Upper lobe of left lung (tissue), 6 donors: ENCODE measurements around the gene STYXL2. TPM values are rescaled to one million over a fixed set of nuclear protein-coding genes. Genes with fewer than 3 reads are reported as not detected.

Source experiments
- ATAC-seq, 2 donors: fragments of 200-7000 bp; cut with Tn5 transposase; one replicate each; pipeline ENCODE4 v1.9.1; 2022; ENCODE audit warnings: mild to moderate bottlenecking in 2 of 2, moderate library complexity in 2 of 2; ENCODE audit not compliant: low FRiP score in 2 of 2
- DNase-seq, 2 donors: peaks; one replicate each; pipeline ENCODE4 v3.0.0-alpha.2; 2019 to 2020
- H3K27ac ChIP-seq, 4 donors: fragments of 200-600 bp; sonication (generic); one replicate each; pipeline ENCODE4 v1.5.1; 2016 to 2019
- H3K27me3 ChIP-seq, 4 donors: fragments of 200-600 bp; sonication (generic); one replicate each; pipeline ENCODE4 v1.5.1; 2017 to 2019
- H3K36me3 ChIP-seq, 4 donors: fragments of 200-600 bp; sonication (generic); one replicate each; pipeline ENCODE4 v1.5.1; 2016 to 2019
- H3K4me1 ChIP-seq, 4 donors: fragments of 200-600 bp; sonication (generic); one replicate each; pipeline ENCODE4 v1.5.1; 2018 to 2019
- H3K4me3 ChIP-seq, 4 donors: fragments of 200-600 bp; sonication (generic); one replicate each; pipeline ENCODE4 v1.5.1; 2017 to 2019; ENCODE audit warnings: mild to moderate bottlenecking in 2 of 4, moderate library complexity in 1 of 4
- H3K9me3 ChIP-seq, 4 donors: fragments of 200-600 bp; sonication (generic); one replicate each; pipeline ENCODE4 v1.5.1; 2018 to 2019
- EP300 ChIP-seq, 4 donors: sonication (generic); formaldehyde crosslinking; IDR thresholded peaks; one replicate each; pipeline ENCODE4 v1.5.1; 2017; ENCODE audit warnings: antibody characterized with exemption in 4 of 4, control low read depth in 2 of 4
- POLR2A ChIP-seq, 4 donors: fragments of 450-650 bp; IDR thresholded peaks; one replicate each; pipeline ENCODE4 v1.5.1; 2016 to 2017; ENCODE audit warnings: antibody characterized with exemption in 4 of 4, mild to moderate bottlenecking in 2 of 4
- POLR2AphosphoS5 ChIP-seq, 2 donors: sonication (generic); formaldehyde crosslinking; IDR thresholded peaks; one replicate each; pipeline ENCODE4 v1.5.1; 2017; ENCODE audit warnings: antibody characterized with exemption in 2 of 2
- WGBS, 2 donors: methylation state at CpG; one replicate each; pipeline ENCODE4 v1.1.5; 2017 to 2018; 5-methylcytosine and 5-hydroxymethylcytosine counted together
- total RNA-seq, 6 donors: library from RNA; depleted of rRNA in 4 of 6; stranded (reverse); fragments of >200 nt in 4 of 6; gene quantifications; one replicate each; pipeline versions ENCODE4 v1.1.0 to v1.2.1, GENCODE V29; 2016 to 2021
- TF ChIP-seq, protein P1 (sequence below), 6 experiments: fragments of 450-650 bp in 4 of 6; fragments of 200-600 bp in 2 of 6; sonication (generic) in 2 of 6; IDR thresholded peaks; one replicate each; pipeline ENCODE4 v1.5.1; 2016 to 2019; ENCODE audit warnings: antibody characterized with exemption in 6 of 6
- donor health status: DM: no; HTN: no; CAD: no; lungs with moderate emphysema.
- donor health status: DM: no; HTN: yes; CAD: no; lungs with severe emphysema.

Gene STYXL2
- under 1 TPM in 3 of 6 donors, not detected in 3; 0.10 to 0.30 (median 0.23) TPM for total RNA-seq

- no peaks in the 10 kb centered on the region for H3K36me3 ChIP-seq
- 70 to 73% methylated on average over 7 to 8 of the region's 8 CpGs for WGBS, 2 donors
- H3K4me3 ChIP-seq = no peak within 1 kb of the TSS
- no peak within 1 kb of the TSS for H3K27ac ChIP-seq
- ATAC-seq (no peak), DNase-seq (no peak)
- no peaks in the 10 kb centered on the region for H3K9me3 ChIP-seq
- no peak for TF ChIP-seq EP300 (IDR thresholded peaks at IDR 0.05)
- no peaks in the 10 kb centered on the region for H3K27me3 ChIP-seq
- peaks cover 0 to 5% (median 1%) of the 10 kb centered on the region in 4 donors for H3K4me1 ChIP-seq
Observed at GRCh38 chr1:167093846-167094516, at the start of gene STYXL2. Gene STYXL2, plus strand, starts transcription at chr1:167094075. Its CDS starts 775 bp downstream, at chr1:167094850.

DNA sequence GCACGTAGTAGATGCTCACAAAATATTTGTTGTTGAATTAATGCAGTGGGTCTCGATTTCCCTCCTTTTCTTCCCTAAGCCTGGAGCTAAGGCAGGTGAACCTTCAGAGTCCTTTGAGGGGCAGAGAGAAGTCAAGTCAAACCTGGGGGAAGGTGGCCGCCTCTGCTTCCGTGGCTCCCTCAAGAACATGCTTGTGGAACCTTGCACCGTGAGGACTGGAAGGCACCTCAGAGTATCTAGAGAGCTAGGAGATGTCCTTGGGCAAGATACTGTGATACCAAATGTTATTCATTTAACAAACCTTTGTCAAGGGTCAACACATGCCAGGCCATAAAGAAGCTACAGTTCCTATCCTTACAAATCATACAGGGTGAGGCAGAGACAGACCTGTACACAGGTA, 42.0 kb upstream of the STYXL2 start:
- DNase-seq (no peak), ATAC-seq (no peak)
- 93 to 96% methylated on average over 5 of the region's 5 CpGs for WGBS, 2 donors
- Histone ChIP-seq H3K4me1 (no peaks in the 10 kb centered on the region), H3K9me3 (no peaks in the 10 kb centered on the region), H3K27ac (no peak overlapping the region), H3K4me3 (no peak overlapping the region), H3K27me3 (no peaks in the 10 kb centered on the region), H3K36me3 (no peaks in the 10 kb centered on the region)
- TF ChIP-seq POLR2AphosphoS5 (IDR thresholded peaks at IDR 0.05) (no peak), EP300 (IDR thresholded peaks at IDR 0.05) (no peak), POLR2A (IDR thresholded peaks at IDR 0.05) (no peak)
- TF ChIP-seq, protein P1, sequence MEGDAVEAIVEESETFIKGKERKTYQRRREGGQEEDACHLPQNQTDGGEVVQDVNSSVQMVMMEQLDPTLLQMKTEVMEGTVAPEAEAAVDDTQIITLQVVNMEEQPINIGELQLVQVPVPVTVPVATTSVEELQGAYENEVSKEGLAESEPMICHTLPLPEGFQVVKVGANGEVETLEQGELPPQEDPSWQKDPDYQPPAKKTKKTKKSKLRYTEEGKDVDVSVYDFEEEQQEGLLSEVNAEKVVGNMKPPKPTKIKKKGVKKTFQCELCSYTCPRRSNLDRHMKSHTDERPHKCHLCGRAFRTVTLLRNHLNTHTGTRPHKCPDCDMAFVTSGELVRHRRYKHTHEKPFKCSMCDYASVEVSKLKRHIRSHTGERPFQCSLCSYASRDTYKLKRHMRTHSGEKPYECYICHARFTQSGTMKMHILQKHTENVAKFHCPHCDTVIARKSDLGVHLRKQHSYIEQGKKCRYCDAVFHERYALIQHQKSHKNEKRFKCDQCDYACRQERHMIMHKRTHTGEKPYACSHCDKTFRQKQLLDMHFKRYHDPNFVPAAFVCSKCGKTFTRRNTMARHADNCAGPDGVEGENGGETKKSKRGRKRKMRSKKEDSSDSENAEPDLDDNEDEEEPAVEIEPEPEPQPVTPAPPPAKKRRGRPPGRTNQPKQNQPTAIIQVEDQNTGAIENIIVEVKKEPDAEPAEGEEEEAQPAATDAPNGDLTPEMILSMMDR (IDR thresholded peaks at IDR 0.05) = no peak

DNA sequence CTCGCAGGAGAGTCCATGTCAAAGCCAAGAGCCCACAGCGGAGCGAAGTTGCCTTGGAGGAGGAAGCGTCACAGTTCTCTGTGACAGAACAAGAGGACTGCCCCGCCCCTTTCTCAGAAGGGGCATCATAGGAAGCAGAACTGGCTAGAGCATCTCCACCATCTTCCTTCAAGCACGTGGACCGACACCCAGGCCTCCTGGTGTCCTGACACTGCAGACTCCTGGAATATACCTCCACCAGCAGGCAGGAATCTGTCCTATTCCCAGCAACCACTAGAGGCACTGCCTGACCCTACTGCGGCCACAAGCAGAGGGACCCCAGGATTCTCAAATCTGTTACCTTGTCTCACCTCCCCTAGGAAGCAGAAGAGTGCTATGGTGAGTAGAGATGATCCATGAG, 41.5 kb upstream of the STYXL2 start:
- no peaks in the 10 kb centered on the region for H3K27me3 ChIP-seq
- no peaks in the 10 kb centered on the region for H3K9me3 ChIP-seq
- ATAC-seq = no peak
- H3K27ac ChIP-seq = no peak overlapping the region
- no peak overlapping the region for H3K4me3 ChIP-seq
- DNase-seq = no peak
- H3K4me1 ChIP-seq = no peaks in the 10 kb centered on the region
- no peak for TF ChIP-seq POLR2AphosphoS5 (IDR thresholded peaks at IDR 0.05)
- TF ChIP-seq, protein P1 (IDR thresholded peaks at IDR 0.05) = peak in 2 of 6 experiments; percentile 15 to 22
- H3K36me3 ChIP-seq = no peaks in the 10 kb centered on the region
- 81 to 83% methylated on average over 6 to 8 of the region's 8 CpGs for WGBS, 2 donors

- H3K36me3 ChIP-seq = no peaks in the 10 kb centered on the region
- H3K27me3 ChIP-seq = no peaks in the 10 kb centered on the region
- no peak overlapping the region for H3K4me3 ChIP-seq
- ATAC-seq = no peak
- 56% methylated on average over 3 of the region's 3 CpGs; no CpG with 5 or more reads in 1 of the 2 donors for whole genome bisulfite sequencing, 2 donors
- no peaks in the 10 kb centered on the region for H3K9me3 ChIP-seq
- DNase-seq = no peak
- H3K27ac ChIP-seq = no peak overlapping the region
- TF ChIP-seq, protein P1 (IDR thresholded peaks at IDR 0.05) = no peak
- TF ChIP-seq EP300 (IDR thresholded peaks at IDR 0.05) = no peak
- peaks cover 3 to 9% (median 5%) of the 10 kb centered on the region in 4 donors for H3K4me1 ChIP-seq
Observed at GRCh38 chr1:167054531-167054930, 39.3 kb upstream of the STYXL2 start.

DNA sequence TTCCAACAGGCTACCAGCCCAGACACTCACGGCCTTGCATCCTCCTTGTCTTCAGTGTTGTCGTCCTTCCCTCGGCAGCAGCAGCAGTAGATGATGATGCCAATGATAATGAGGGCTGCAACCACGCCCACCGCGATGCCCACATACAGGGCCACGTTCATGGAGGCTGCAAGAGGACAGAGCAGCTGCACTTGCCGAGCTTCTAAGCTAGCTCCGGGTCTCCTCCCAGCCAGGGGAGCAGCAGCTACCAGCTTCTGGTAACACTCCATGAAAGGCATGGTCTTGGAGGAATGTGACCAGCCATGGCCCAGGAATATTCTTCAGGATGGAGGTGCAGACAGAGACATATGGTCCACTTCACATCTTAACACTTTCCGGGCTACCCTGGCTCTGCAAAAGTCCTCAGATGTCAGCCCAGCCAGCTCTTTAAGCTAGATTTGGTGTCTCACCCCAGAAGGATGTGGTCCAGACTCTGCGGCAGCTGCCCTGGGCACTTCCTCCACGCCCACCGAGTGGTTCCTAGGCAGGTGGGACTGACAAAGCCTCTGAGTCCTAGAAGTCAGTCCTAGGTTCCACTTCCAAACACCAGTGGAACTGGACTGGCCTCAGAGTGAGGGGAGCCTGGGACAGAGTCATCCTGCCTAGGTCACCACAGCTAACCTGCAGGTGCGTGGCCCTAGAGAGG, 38.8 kb upstream of the STYXL2 start:
- no peak for ATAC-seq
- WGBS, 2 donors = 87 to 90% methylated on average over 2 to 14 of the region's 14 CpGs
- no peak for TF ChIP-seq EP300 (IDR thresholded peaks at IDR 0.05)
- TF ChIP-seq, protein P1 (IDR thresholded peaks at IDR 0.05) = no peak
- no peak for TF ChIP-seq POLR2AphosphoS5 (IDR thresholded peaks at IDR 0.05)
- TF ChIP-seq POLR2A (IDR thresholded peaks at IDR 0.05) = no peak

More for the DNA sequence above, 38.8 kb upstream of the STYXL2 start:
- peaks cover 3 to 9% (median 5%) of the 10 kb centered on the region in 4 donors for H3K4me1 ChIP-seq
- DNase-seq = no peak
- no peak overlapping the region for H3K27ac ChIP-seq
- no peaks in the 10 kb centered on the region for H3K27me3 ChIP-seq
- no peaks in the 10 kb centered on the region for H3K9me3 ChIP-seq
- H3K4me3 ChIP-seq = no peak overlapping the region
- H3K36me3 ChIP-seq = no peaks in the 10 kb centered on the region
